ENCODE measurements around the gene PRMT9.

Gene PRMT9

GRCh38 chr4:147678796-147679549 lies 5.0 kb downstream of the PRMT9 start:
- DNase-seq, result no peak

- no peak for DNase-seq
Measured at GRCh38 chr4:147678106-147678505, 5.9 kb downstream of the PRMT9 start.

GRCh38 chr4:147674496-147674895 lies 9.5 kb downstream of the PRMT9 start:
- DNase-seq, result no peak

- no peak for DNase-seq
Measured at GRCh38 chr4:147674073-147674472, 9.9 kb downstream of the PRMT9 start.

- DNase-seq, result no peak
Measured at GRCh38 chr4:147658501-147658900, 25.5 kb downstream of the PRMT9 start.

GRCh38 chr4:147655639-147656038 lies 28.3 kb downstream of the PRMT9 start:
- DNase-seq, result no peak

GRCh38 chr4:147651563-147651962 lies 32.4 kb downstream of the PRMT9 start:
- no peak for DNase-seq

- DNase-seq, result no peak
Measured at GRCh38 chr4:147648656-147649055, 35.3 kb downstream of the PRMT9 start.

- no peak for DNase-seq
Measured at GRCh38 chr4:147645099-147645498, 38.9 kb downstream of the PRMT9 start.

- no peak for DNase-seq
Measured at GRCh38 chr4:147644471-147644870, 39.5 kb downstream of the PRMT9 start.

GRCh38 chr4:147643616-147644015 lies 40.3 kb downstream of the PRMT9 start:
- no peak for DNase-seq

GRCh38 chr4:147640331-147640730 lies 43.6 kb downstream of the PRMT9 start:
- DNase-seq, result no peak

- DNase-seq, result no peak
Measured at GRCh38 chr4:147639388-147639787, 44.6 kb downstream of the PRMT9 start.

- no peak for DNase-seq
Measured at GRCh38 chr4:147638942-147639341, 45.0 kb downstream of the PRMT9 start.

GRCh38 chr4:147638365-147638764 lies 45.6 kb downstream of the PRMT9 start:
- DNase-seq, result no peak

GRCh38 chr4:147635348-147635747 lies 48.6 kb downstream of the PRMT9 start:
- no peak for DNase-seq

GRCh38 chr4:147633643-147634042 lies 50.3 kb downstream of the PRMT9 start:
- DNase-seq, result no peak

- DNase-seq, result no peak
Measured at GRCh38 chr4:147633113-147633512, 50.9 kb downstream of the PRMT9 start.

GRCh38 chr4:147629783-147630730 lies 53.9 kb downstream of the PRMT9 start:
- no peak for DNase-seq

GRCh38 chr4:147628415-147628814 lies 55.5 kb downstream of the PRMT9 start:
- no peak for DNase-seq

- no peak for DNase-seq
Measured at GRCh38 chr4:147626903-147627302, 57.1 kb downstream of the PRMT9 start.

- no peak for DNase-seq
Measured at GRCh38 chr4:147625733-147626132, 58.2 kb downstream of the PRMT9 start.

GRCh38 chr4:147620315-147620714 lies 63.6 kb downstream of the PRMT9 start:
- DNase-seq, result no peak

All from activated gamma-delta T cell treated with Interleukin-2 at 50 U/mL for 16 hours (primary cell).